H9 (cell line): Measurements from ENCODE around the gene ZDHHC1. TPM values are rescaled to one million over a fixed set of nuclear protein-coding genes. Genes with fewer than 3 reads are reported as not detected.

Experiments used
- DNase-seq: peaks from one replicate; pipeline ENCODE4 v3.0.0-alpha.2; 2017
- H2AFZ ChIP-seq: one replicate; pipeline ENCODE4 v1.6.1; 2013; ENCODE audit warnings: mild to moderate bottlenecking, low read length, control low read depth, moderate library complexity
- H2AK5ac ChIP-seq: 2 replicates; pipeline ENCODE4 v1.6.1; 2013; ENCODE audit warnings: low read length, control low read depth, mixed read lengths; ENCODE audit not compliant: insufficient read length
- H2BK120ac ChIP-seq: one replicate; pipeline ENCODE4 v1.6.1; 2013; ENCODE audit warnings: low read depth, mild to moderate bottlenecking, low read length, control low read depth, inconsistent platforms; ENCODE audit not compliant: poor library complexity, severe bottlenecking
- H2BK12ac ChIP-seq: 2 replicates; pipeline ENCODE4 v1.6.1; 2013; ENCODE audit warnings: low read length, control low read depth, mixed read lengths, low read depth; ENCODE audit not compliant: insufficient read length
- H2BK15ac ChIP-seq: 2 replicates; pipeline ENCODE4 v1.6.1; 2013; ENCODE audit warnings: low read depth, low read length, control low read depth
- H2BK20ac ChIP-seq: one replicate; pipeline ENCODE4 v1.6.1; 2013; ENCODE audit warnings: low read depth, mild to moderate bottlenecking, low read length, control low read depth, inconsistent platforms; ENCODE audit not compliant: poor library complexity, severe bottlenecking
- H2BK5ac ChIP-seq: 2 replicates; pipeline ENCODE4 v1.6.1; 2013; ENCODE audit warnings: low read length, control low read depth, mixed read lengths; ENCODE audit not compliant: insufficient read length
- H3K14ac ChIP-seq: 2 replicates; pipeline ENCODE4 v1.6.1; 2013; ENCODE audit warnings: low read length, control low read depth; ENCODE audit not compliant: insufficient read depth
- H3K18ac ChIP-seq: 2 replicates; pipeline ENCODE4 v1.6.1; 2013; ENCODE audit warnings: low read depth, mild to moderate bottlenecking, mixed read lengths, low read length, control low read depth; ENCODE audit not compliant: insufficient read length
- H3K23ac ChIP-seq: 2 replicates; pipeline ENCODE4 v1.6.1; 2013; ENCODE audit warnings: low read length, control low read depth, mixed read lengths, low read depth; ENCODE audit not compliant: insufficient read length
- H3K23me2 ChIP-seq: 2 replicates; pipeline ENCODE4 v1.6.1; 2013; ENCODE audit warnings: low read depth, mild to moderate bottlenecking, mixed read lengths, low read length, control low read depth; ENCODE audit not compliant: insufficient read length, poor library complexity, severe bottlenecking
- H3K27ac ChIP-seq: 2 replicates; pipeline ENCODE4 v1.5.1; 2013; ENCODE audit warnings: low read length, control low read depth, mixed read lengths, low read depth; ENCODE audit not compliant: insufficient read length
- H3K27me3 ChIP-seq: 2 replicates; pipeline ENCODE4 v1.6.1; 2013; ENCODE audit warnings: low read length, control low read depth, inconsistent platforms; ENCODE audit not compliant: insufficient read depth
- H3K4ac ChIP-seq: 2 replicates; pipeline ENCODE4 v1.6.1; 2013; ENCODE audit warnings: low read depth, mild to moderate bottlenecking, control low read depth, inconsistent platforms, low read length, moderate library complexity
- H3K4me1 ChIP-seq: 2 replicates; pipeline ENCODE4 v1.6.1; 2013; ENCODE audit warnings: low read length, control low read depth, inconsistent platforms; ENCODE audit not compliant: insufficient read depth
- H3K4me2 ChIP-seq: 2 replicates; pipeline ENCODE4 v1.6.1; 2013; ENCODE audit warnings: low read length, control low read depth, mixed read lengths; ENCODE audit not compliant: insufficient read length, insufficient read depth
- H3K56ac ChIP-seq: 2 replicates; pipeline ENCODE4 v1.6.1; 2013; ENCODE audit warnings: low read depth, mild to moderate bottlenecking, mixed read lengths, low read length, control low read depth; ENCODE audit not compliant: insufficient read length
- H3K79me1 ChIP-seq: 2 replicates; pipeline ENCODE4 v1.6.1; 2013; ENCODE audit warnings: low read depth, mild to moderate bottlenecking, moderate library complexity, low read length, control low read depth, inconsistent platforms; ENCODE audit not compliant: insufficient read depth, poor library complexity, severe bottlenecking
- H3K79me2 ChIP-seq: 2 replicates; pipeline ENCODE4 v1.6.1; 2013; ENCODE audit warnings: low read length, control low read depth, inconsistent platforms; ENCODE audit not compliant: insufficient read depth
- H3K9ac ChIP-seq: 2 replicates; pipeline ENCODE4 v1.6.1; 2013; ENCODE audit warnings: low read length, control low read depth, mixed read lengths; ENCODE audit not compliant: insufficient read length; ENCODE audit errors: extremely low read depth
- H3K9me3 ChIP-seq: one replicate; pipeline ENCODE4 v1.6.1; 2013; ENCODE audit warnings: low read depth, low read length, inconsistent platforms; ENCODE audit not compliant: control insufficient read depth
- H3T11ph ChIP-seq: one replicate; pipeline ENCODE4 v1.6.1; 2013; ENCODE audit warnings: mild to moderate bottlenecking, low read length, control low read depth, inconsistent platforms
- H4K20me1 ChIP-seq: one replicate; pipeline ENCODE4 v1.6.1; 2013; ENCODE audit not compliant: control insufficient read depth, insufficient read length, insufficient read depth
- H4K5ac ChIP-seq: 2 replicates; pipeline ENCODE4 v1.6.1; 2013; ENCODE audit warnings: low read depth, mild to moderate bottlenecking, mixed read lengths, low read length, control low read depth; ENCODE audit not compliant: insufficient read length
- H4K8ac ChIP-seq: replicated peaks from 2 replicates; pipeline ENCODE4 v1.6.1; 2013; ENCODE audit warnings: low read length, control low read depth, mixed read lengths, low read depth; ENCODE audit not compliant: insufficient read length
- H4K91ac ChIP-seq: 2 replicates; pipeline ENCODE4 v1.6.1; 2013; ENCODE audit warnings: low read depth, mild to moderate bottlenecking, moderate library complexity, mixed read lengths, low read length, control low read depth; ENCODE audit not compliant: insufficient read length
- H3K27ac Mint-ChIP-seq, 3 experiments: 2 replicates in 2 of 3; 3 replicates in 1 of 3; pipeline ENCODE4 v1.8.0; 2020 to 2021; ENCODE audit warnings: mixed read lengths in 3 of 3, mild to moderate bottlenecking in 1 of 3, moderate library complexity in 1 of 3
- H3K27me3 Mint-ChIP-seq: 2 replicates; pipeline ENCODE4 v1.8.0; 2021; ENCODE audit warnings: low read depth, mild to moderate bottlenecking, moderate library complexity, mixed read lengths
- H3K36me3 Mint-ChIP-seq, 3 experiments: 2 replicates in 2 of 3; 3 replicates in 1 of 3; pipeline ENCODE4 v1.8.0; 2020 to 2021; ENCODE audit warnings: low read depth in 3 of 3, mixed read lengths in 3 of 3; ENCODE audit not compliant: insufficient read depth in 1 of 3
- H3K4me1 Mint-ChIP-seq, 2 experiments: 2 replicates each; pipeline ENCODE4 v1.8.0; 2020; ENCODE audit warnings: mixed read lengths in 2 of 2
- H3K4me3 Mint-ChIP-seq, 2 experiments: 2 replicates in 1 of 2; 3 replicates in 1 of 2; pipeline ENCODE4 v1.8.0; 2020 to 2021; ENCODE audit warnings: mild to moderate bottlenecking in 2 of 2, mixed read lengths in 2 of 2, moderate library complexity in 1 of 2
- H3K9me3 Mint-ChIP-seq, 2 experiments: 2 replicates in 1 of 2; 3 replicates in 1 of 2; pipeline ENCODE4 v1.8.0; 2020; ENCODE audit warnings: mild to moderate bottlenecking in 2 of 2, mixed read lengths in 2 of 2, moderate library complexity in 1 of 2
- WGBS: extraction: QIAGEN DNeasy Blood & Tissue Kit; methylation state at CpG from one replicate; pipeline ENCODE4 v1.1.7; 2013; ENCODE audit warnings: missing lambda C conversion rate, low lambda C conversion rate, mixed read lengths; ENCODE audit not compliant: insufficient read length; ENCODE audit errors: extremely low coverage; 5-methylcytosine and 5-hydroxymethylcytosine counted together
- total RNA-seq: library from RNA; stranded (reverse); gene quantifications from 2 replicates; pipeline ENCODE4 v1.2.1, GENCODE V29; 2021
- TF ChIP-seq, protein P1 (sequence below): fragments of 200-600 bp; sonication (generic); conservative IDR thresholded peaks from 3 replicates; pipeline ENCODE4 v1.8.0; 2021; ENCODE audit warnings: antibody characterized with exemption, mild to moderate bottlenecking

The ZDHHC1 gene
- total RNA-seq, 1 experiment from 2014 or later: 3.7 TPM

DNA sequence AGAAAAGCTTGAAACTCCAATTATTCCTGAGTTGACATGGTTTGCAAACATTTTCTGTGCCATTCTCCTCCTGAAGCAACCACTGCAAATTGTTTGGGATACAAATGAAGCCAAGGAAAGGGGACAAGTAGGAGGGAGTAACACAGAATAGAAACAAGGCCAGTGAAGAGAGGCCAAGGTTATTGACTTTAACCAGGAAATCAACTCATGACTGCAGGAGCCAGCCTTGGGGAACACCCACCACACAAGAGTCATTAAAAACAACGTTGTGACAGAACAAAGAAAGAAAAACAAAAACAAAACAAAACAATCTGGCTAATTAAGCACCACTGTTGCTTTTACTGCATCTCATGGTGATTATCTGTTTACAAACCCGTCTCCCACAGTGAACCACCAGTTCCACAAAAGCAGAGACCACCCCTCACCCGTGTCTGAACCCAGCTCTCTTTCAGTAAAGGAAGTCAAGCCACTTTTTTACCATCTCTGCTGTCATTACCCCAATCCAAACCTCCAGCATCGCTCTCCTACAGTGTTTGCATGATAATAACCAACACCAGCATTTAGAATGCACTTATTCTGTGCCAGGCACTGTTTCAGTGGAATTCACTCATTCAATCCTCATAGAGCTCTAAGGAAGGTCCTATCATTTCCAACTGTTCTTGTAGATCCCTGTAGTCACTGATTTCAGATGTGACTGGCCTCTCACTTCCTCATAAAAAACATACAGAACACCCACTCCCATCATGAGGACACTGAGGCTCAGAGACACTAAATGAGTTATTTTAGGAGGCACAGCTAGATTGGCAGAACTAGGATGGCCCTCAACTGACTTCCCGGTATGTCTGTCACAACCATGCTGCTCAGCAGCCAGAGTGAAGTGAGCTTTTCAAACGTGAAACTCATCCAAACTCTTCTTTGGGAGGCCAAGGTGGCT lies 2.0 kb downstream of the ZDHHC1 start:
- Histone ChIP-seq H3K56ac (no peak overlapping the region), H2BK20ac (no peak overlapping the region), H3K27me3 (no peaks in the 10 kb centered on the region), H3T11ph (no peak overlapping the region), H2BK120ac (no peak overlapping the region), H2BK5ac (no peak overlapping the region), H3K4me2 (peak overlapping the region; percentile 21), H3K79me1 (no peaks in the 10 kb centered on the region), H3K4me1 (peaks cover 3% of the 10 kb centered on the region; the same call in 1 of the 2 replicates), H4K5ac (no peak overlapping the region), H2BK12ac (no peak overlapping the region), H4K20me1 (no peaks in the 10 kb centered on the region), H3K23ac (no peak overlapping the region), H3K9me3 (no peaks in the 10 kb centered on the region), H3K14ac (no peak overlapping the region; the same call in 1 of the 2 replicates), H3K4ac (no peak overlapping the region), H4K91ac (no peak overlapping the region), H3K18ac (no peak overlapping the region), H3K9ac (no peak overlapping the region), H4K8ac (no peak overlapping the region), H2AK5ac (no peak overlapping the region), H3K79me2 (no peaks in the 10 kb centered on the region), H3K23me2 (peaks cover 11% of the 10 kb centered on the region), H2BK15ac (no peak overlapping the region), H2AFZ (no peak overlapping the region), H3K27ac (peak overlapping the region; percentile 62)
- Mint-ChIP-seq H3K36me3 (no peaks in the 10 kb centered on the region; a peak in 2 of 7 replicates), H3K4me3 (peak overlapping the region in 1 of 2 experiments; percentile 8; a peak in 3 of 5 replicates), H3K9me3 (no peaks in the 10 kb centered on the region), H3K27me3 (peaks cover 6% of the 10 kb centered on the region), H3K27ac (peak overlapping the region in 1 of 3 experiments; percentile 73; a peak in 4 of 7 replicates), H3K4me1 (peaks cover 26 to 29% of the 10 kb centered on the region in 2 experiments)
- WGBS: no CpG with 5 or more reads among the region's 6 CpGs
- TF ChIP-seq, protein P1, sequence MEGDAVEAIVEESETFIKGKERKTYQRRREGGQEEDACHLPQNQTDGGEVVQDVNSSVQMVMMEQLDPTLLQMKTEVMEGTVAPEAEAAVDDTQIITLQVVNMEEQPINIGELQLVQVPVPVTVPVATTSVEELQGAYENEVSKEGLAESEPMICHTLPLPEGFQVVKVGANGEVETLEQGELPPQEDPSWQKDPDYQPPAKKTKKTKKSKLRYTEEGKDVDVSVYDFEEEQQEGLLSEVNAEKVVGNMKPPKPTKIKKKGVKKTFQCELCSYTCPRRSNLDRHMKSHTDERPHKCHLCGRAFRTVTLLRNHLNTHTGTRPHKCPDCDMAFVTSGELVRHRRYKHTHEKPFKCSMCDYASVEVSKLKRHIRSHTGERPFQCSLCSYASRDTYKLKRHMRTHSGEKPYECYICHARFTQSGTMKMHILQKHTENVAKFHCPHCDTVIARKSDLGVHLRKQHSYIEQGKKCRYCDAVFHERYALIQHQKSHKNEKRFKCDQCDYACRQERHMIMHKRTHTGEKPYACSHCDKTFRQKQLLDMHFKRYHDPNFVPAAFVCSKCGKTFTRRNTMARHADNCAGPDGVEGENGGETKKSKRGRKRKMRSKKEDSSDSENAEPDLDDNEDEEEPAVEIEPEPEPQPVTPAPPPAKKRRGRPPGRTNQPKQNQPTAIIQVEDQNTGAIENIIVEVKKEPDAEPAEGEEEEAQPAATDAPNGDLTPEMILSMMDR: no peak
- no peak for DNase-seq
